Measurements from ENCODE around the gene TBC1D22B. TPM values are rescaled to one million over a fixed set of nuclear protein-coding genes. Genes with fewer than 3 reads are reported as not detected.
A peak's percentile ranks its signal among the peaks of the same experiment; 100 is the strongest.

The TBC1D22B gene
- total and polyA plus RNA-seq, 2 of the 13 experiments (the other 11 are each of a cell fraction or from before 2014, with no cell fraction given): 9.7 to 12.9 TPM

GRCh38 chr6:37369321-37370201 lies 112.0 kb downstream of the TBC1D22B start (continued):
- TF ChIP-seq ZNF414 (CRISPR knock-in tag; IDR thresholded peaks at IDR 0.05): 0 out of 2 replicates have a peak, but pooled peaks have one; percentile 45
- 0 out of 2 replicates have a peak, but pooled peaks have one; percentile 45 for TF ChIP-seq ZFP90 (CRISPR knock-in tag; IDR thresholded peaks at IDR 0.05; ENCODE audit: borderline replicate concordance)
- no peak for TF ChIP-seq GPBP1L1 (CRISPR knock-in tag; IDR thresholded peaks at IDR 0.05)
- TF ChIP-seq SNRNP70 (IDR thresholded peaks at IDR 0.05; ENCODE audit: low read depth, low read length): no peak
- no peak for TF ChIP-seq ZNF468 (CRISPR knock-in tag; IDR thresholded peaks at IDR 0.05)
- 0 out of 2 replicates have a peak, but pooled peaks have one; percentile 46 for TF ChIP-seq TSC22D2 (CRISPR knock-in tag; IDR thresholded peaks at IDR 0.05; ENCODE audit: borderline replicate concordance)
- TF ChIP-seq BCL6 (CRISPR knock-in tag; IDR thresholded peaks at IDR 0.05): peak; percentile 94
- TF ChIP-seq MED1 (CRISPR knock-in tag; IDR thresholded peaks at IDR 0.05): peak; percentile 83
- no peak for TF ChIP-seq RNF2 (conservative IDR thresholded peaks at IDR 0.05; ENCODE audit: low read depth)
- TF ChIP-seq ZNF224 (CRISPR knock-in tag; IDR thresholded peaks at IDR 0.05): no peak
- TF ChIP-seq ZNF232 (CRISPR knock-in tag; IDR thresholded peaks at IDR 0.05; ENCODE audit: borderline replicate concordance): peak; percentile 55; the same call in 1 of the 2 replicates
- no peak for TF ChIP-seq MED13 (CRISPR knock-in tag; IDR thresholded peaks at IDR 0.05)
- no peak for TF ChIP-seq CSRNP2 (CRISPR knock-in tag; conservative IDR thresholded peaks at IDR 0.05; ENCODE audit: low read depth)
- TF ChIP-seq RARA (CRISPR knock-in tag; IDR thresholded peaks at IDR 0.05): peak; percentile 100
- peak; percentile 86; the same call in 1 of the 2 replicates for TF ChIP-seq ZNF512B (CRISPR knock-in tag; IDR thresholded peaks at IDR 0.05; ENCODE audit: borderline replicate concordance)
- TF ChIP-seq CHCHD3 (CRISPR knock-in tag; IDR thresholded peaks at IDR 0.05): no peak
- TF ChIP-seq ZNF326 (CRISPR knock-in tag; IDR thresholded peaks at IDR 0.05; ENCODE audit: borderline replicate concordance): no peak
- 0 out of 2 replicates have a peak, but pooled peaks have one; percentile 32 for TF ChIP-seq ZNF564 (CRISPR knock-in tag; IDR thresholded peaks at IDR 0.05)
- TF ChIP-seq MYNN (CRISPR knock-in tag; IDR thresholded peaks at IDR 0.05; ENCODE audit: low read depth): no peak
- no peak for TF ChIP-seq FOSL1 (CRISPR knock-in tag; IDR thresholded peaks at IDR 0.05; ENCODE audit: borderline replicate concordance)
- TF ChIP-seq HNF4G (IDR thresholded peaks at IDR 0.05; ENCODE audit: borderline replicate concordance, low read depth, low read length): no peak; the same call in 1 of the 2 replicates
- TF ChIP-seq HNF4G (CRISPR knock-in tag; IDR thresholded peaks at IDR 0.05; ENCODE audit: borderline replicate concordance, low read depth): no peak
- TF ChIP-seq ZBTB8A (CRISPR knock-in tag; IDR thresholded peaks at IDR 0.05; ENCODE audit: borderline replicate concordance, low read depth): no peak
- no peak for TF ChIP-seq ZBTB21 (CRISPR knock-in tag; IDR thresholded peaks at IDR 0.05)

All from HepG2 (cell line).